H1 (cell line): ENCODE measurements around the gene CHTF8. TPM values are rescaled to one million over a fixed set of nuclear protein-coding genes. Genes with fewer than 3 reads are reported as not detected.

Experiments used
- CTCF ChIA-PET: fragments of 300-600 bp; sonication (Branson Sonifier 250); formaldehyde crosslinking; loops from one replicate; lab custom pipeline; 2021; ENCODE audit not compliant: partially characterized antibody; lab: Charles Lee
- POLR2A ChIA-PET: fragments of 300-600 bp; sonication (Branson Sonifier 250); formaldehyde crosslinking; loops from one replicate; lab custom pipeline; 2021; ENCODE audit warnings: inconsistent platforms; ENCODE audit not compliant: partially characterized antibody; lab: Charles Lee
- DNase-seq, 2 experiments: peaks; one replicate each; pipeline versions ENCODE4 v3.0.0 to v3.0.0-alpha.2; 2010 to 2022; ENCODE audit warnings: low spot score in 2 of 2, low read depth in 1 of 2, mixed read lengths in 1 of 2
- FAIRE-seq: peaks from 2 replicates; lab custom pipeline; 2011; peaks lifted over from hg19 to GRCh38; lab: Jason Lieb, UNC
- H2AFZ ChIP-seq: 2 replicates; pipeline ENCODE4 v1.8.1; 2012; ENCODE audit warnings: low read length, inconsistent platforms
- H2AK5ac ChIP-seq: 2 replicates; pipeline ENCODE4 v1.6.1; 2013; ENCODE audit warnings: low read depth, low read length
- H2BK120ac ChIP-seq: replicated peaks from 2 replicates; pipeline ENCODE3; 2013; ENCODE audit warnings: low read depth, low read length, inconsistent platforms
- H2BK12ac ChIP-seq: 2 replicates; pipeline ENCODE4 v1.6.1; 2013; ENCODE audit warnings: low read depth, low read length
- H2BK15ac ChIP-seq: 2 replicates; pipeline ENCODE4 v1.6.1; 2013; ENCODE audit warnings: low read length
- H2BK20ac ChIP-seq: 2 replicates; pipeline ENCODE4 v1.6.1; 2013; ENCODE audit warnings: low read length
- H2BK5ac ChIP-seq: 2 replicates; pipeline ENCODE4 v1.6.1; 2013; ENCODE audit warnings: low read depth, low read length
- H3K14ac ChIP-seq: 2 replicates; pipeline ENCODE4 v1.6.1; 2013; ENCODE audit warnings: inconsistent platforms; ENCODE audit not compliant: insufficient read length
- H3K18ac ChIP-seq: 2 replicates; pipeline ENCODE4 v1.6.1; 2013; ENCODE audit warnings: low read length; ENCODE audit errors: extremely low read depth
- H3K23ac ChIP-seq: 2 replicates; pipeline ENCODE4 v1.6.1; 2013; ENCODE audit warnings: inconsistent platforms; ENCODE audit not compliant: insufficient read length
- H3K23me2 ChIP-seq: 2 replicates; pipeline ENCODE4 v1.6.1; 2013; ENCODE audit warnings: low read depth, low read length
- H3K27ac ChIP-seq: 2 replicates; pipeline ENCODE4 v1.6.1; 2011; ENCODE audit warnings: low read depth, low read length, inconsistent platforms
- H3K27me3 ChIP-seq, 4 experiments: replicated peaks in 1 of 4; 1 replicate in 1 of 4; 2 replicates in 3 of 4; pipeline versions ENCODE4 v1.6.1 to v1.8.1; 2011 to 2013; ENCODE audit warnings: low read length in 3 of 4, mild to moderate bottlenecking in 3 of 4, inconsistent platforms in 2 of 4, mixed read lengths in 2 of 4, moderate library complexity in 1 of 4; ENCODE audit not compliant: control insufficient read depth in 3 of 4, insufficient read depth in 3 of 4; ENCODE audit errors: extremely low read depth in 1 of 4
- H3K36me3 ChIP-seq, 4 experiments: 2 replicates each; pipeline versions ENCODE4 v1.6.1 to v1.8.1; 2011 to 2013; ENCODE audit warnings: mild to moderate bottlenecking in 4 of 4, low read length in 3 of 4, moderate library complexity in 2 of 4, control low read depth in 1 of 4, inconsistent platforms in 1 of 4; ENCODE audit not compliant: insufficient read depth in 4 of 4, control insufficient read depth in 2 of 4
- H3K4ac ChIP-seq: replicated peaks from 2 replicates; pipeline ENCODE3; 2013; ENCODE audit warnings: low read length, low read depth, mixed read lengths, inconsistent platforms; ENCODE audit not compliant: insufficient read length
- H3K4me1 ChIP-seq, 4 experiments: replicated peaks in 1 of 4; 1 replicate in 1 of 4; 2 replicates in 3 of 4; pipeline versions ENCODE4 v1.6.1 to v1.8.1; 2011 to 2013; ENCODE audit warnings: low read length in 3 of 4, inconsistent platforms in 2 of 4, mixed read lengths in 1 of 4; ENCODE audit not compliant: insufficient read depth in 4 of 4, control insufficient read depth in 3 of 4
- H3K4me2 ChIP-seq, 2 experiments: 2 replicates each; pipeline versions ENCODE4 v1.6.1 to v1.8.1; 2011 to 2013; ENCODE audit warnings: low read depth in 2 of 2, low read length in 2 of 2, control low read depth in 1 of 2, inconsistent platforms in 1 of 2, mild to moderate bottlenecking in 1 of 2; ENCODE audit not compliant: insufficient read depth in 1 of 2
- H3K4me3 ChIP-seq, 4 experiments: fragments of 200-600, 300-600 bp in 1 of 4; sonication (generic), shearing (Covaris generic), sonication (Bioruptor Twin) in 1 of 4; 2 replicates each; pipeline versions ENCODE4 v1.5.1 to v1.8.1; 2011 to 2016; ENCODE audit warnings: low read length in 4 of 4, low read depth in 3 of 4, control low read depth in 2 of 4, inconsistent platforms in 2 of 4, mild to moderate bottlenecking in 2 of 4, mixed read lengths in 1 of 4, moderate library complexity in 1 of 4; ENCODE audit not compliant: insufficient read depth in 2 of 4; ENCODE audit errors: extremely low read depth in 1 of 4
- H3K56ac ChIP-seq: replicated peaks from 2 replicates; pipeline ENCODE3; 2013; ENCODE audit warnings: low read depth, mild to moderate bottlenecking, mixed read lengths, low read length, inconsistent platforms; ENCODE audit not compliant: insufficient read length
- H3K79me1 ChIP-seq: 2 replicates; pipeline ENCODE4 v1.6.1; 2013; ENCODE audit warnings: low read depth, low read length, control low read depth
- H3K79me2 ChIP-seq, 2 experiments: 2 replicates each; pipeline versions ENCODE4 v1.6.1 to v1.8.1; 2012 to 2013; ENCODE audit warnings: low read length in 2 of 2, mild to moderate bottlenecking in 2 of 2, inconsistent platforms in 1 of 2; ENCODE audit not compliant: insufficient read depth in 2 of 2, control insufficient read depth in 1 of 2
- H3K9ac ChIP-seq, 4 experiments: replicated peaks in 1 of 4; 1 replicate in 1 of 4; 2 replicates in 3 of 4; pipeline versions ENCODE4 v1.6.1 to v1.8.1; 2011 to 2013; ENCODE audit warnings: low read depth in 3 of 4, low read length in 3 of 4, control low read depth in 2 of 4, mild to moderate bottlenecking in 2 of 4, moderate library complexity in 2 of 4, inconsistent platforms in 1 of 4; ENCODE audit errors: extremely low read depth in 1 of 4
- H3K9me3 ChIP-seq, 2 experiments: 2 replicates each; pipeline versions ENCODE4 v1.6.1 to v1.8.1; 2012 to 2013; ENCODE audit warnings: mild to moderate bottlenecking in 2 of 2, moderate library complexity in 2 of 2, control low read depth in 1 of 2, inconsistent platforms in 1 of 2, low read depth in 1 of 2, low read length in 1 of 2, mixed read lengths in 1 of 2; ENCODE audit not compliant: insufficient read depth in 2 of 2
- H4K20me1 ChIP-seq, 2 experiments: replicated peaks in 1 of 2; 2 replicates each; pipeline versions ENCODE3 to v1.8.1; 2011 to 2013; ENCODE audit warnings: inconsistent platforms in 2 of 2, low read length in 2 of 2, mild to moderate bottlenecking in 1 of 2; ENCODE audit not compliant: insufficient read depth in 2 of 2, control insufficient read depth in 1 of 2
- H4K5ac ChIP-seq: 2 replicates; pipeline ENCODE4 v1.6.1; 2013; ENCODE audit warnings: low read length, low read depth, mixed read lengths, inconsistent platforms; ENCODE audit not compliant: insufficient read length
- H4K8ac ChIP-seq: 2 replicates; pipeline ENCODE4 v1.8.0; 2013; ENCODE audit warnings: mild to moderate bottlenecking, moderate library complexity, low read length, inconsistent platforms; ENCODE audit not compliant: insufficient read depth; ENCODE audit errors: extremely low read depth
- H4K91ac ChIP-seq: replicated peaks from 2 replicates; pipeline ENCODE3; 2013; ENCODE audit warnings: low read length, mixed read lengths, inconsistent platforms; ENCODE audit not compliant: insufficient read length
- BCL11A ChIP-seq, 2 experiments: IDR thresholded peaks; one replicate each; pipeline ENCODE4 v1.6.1; 2011; ENCODE audit warnings: low read depth in 2 of 2, low read length in 2 of 2, mild to moderate bottlenecking in 2 of 2
- GTF2F1 ChIP-seq: IDR thresholded peaks from 2 replicates; pipeline ENCODE4 v1.6.1; 2012; ENCODE audit warnings: low read depth, low read length, improper control_type of control experiment, borderline replicate concordance
- HDAC2 ChIP-seq, 2 experiments: fragments of 300-600 bp in 1 of 2; sonication (generic) in 1 of 2; IDR thresholded peaks; 2 replicates each; pipeline ENCODE4 v1.6.1; 2011 to 2012; ENCODE audit warnings: low read depth in 2 of 2, low read length in 2 of 2, mild to moderate bottlenecking in 2 of 2, moderate library complexity in 2 of 2, borderline replicate concordance in 1 of 2, inconsistent platforms in 1 of 2
- NRF1 ChIP-seq: IDR thresholded peaks from 2 replicates; pipeline ENCODE4 v1.6.1; 2011; ENCODE audit warnings: mild to moderate bottlenecking, low read depth, low read length, improper control_type of control experiment
- RAD21 ChIP-seq, 2 experiments: IDR thresholded peaks in 1 of 2; conservative IDR thresholded peaks in 1 of 2; 2 replicates each; pipeline ENCODE4 v1.6.1; 2011; ENCODE audit warnings: low read depth in 2 of 2, low read length in 2 of 2, improper control_type of control experiment in 1 of 2, inconsistent platforms in 1 of 2, mild to moderate bottlenecking in 1 of 2, moderate library complexity in 1 of 2
- RBBP5 ChIP-seq: IDR thresholded peaks from 2 replicates; pipeline ENCODE4 v1.7.1; 2012; ENCODE audit warnings: low read depth, mild to moderate bottlenecking, inconsistent platforms, low read length, moderate library complexity, borderline replicate concordance
- RXRA ChIP-seq: IDR thresholded peaks from 2 replicates; pipeline ENCODE4 v1.6.1; 2011; ENCODE audit warnings: low read depth, mild to moderate bottlenecking, low read length, moderate library complexity; ENCODE audit not compliant: insufficient read depth
- SUZ12 ChIP-seq: fragments of 200-600 bp; sonication (generic); IDR thresholded peaks from 2 replicates; pipeline ENCODE4 v1.6.1; 2012; ENCODE audit warnings: mild to moderate bottlenecking, inconsistent platforms, low read length, moderate library complexity, mixed read lengths
- TEAD4 ChIP-seq: IDR thresholded peaks from 2 replicates; pipeline ENCODE4 v1.6.1; 2012; ENCODE audit warnings: low read depth, low read length, inconsistent platforms, mixed read lengths
- WGBS, 2 experiments: shearing (Covaris generic) in 1 of 2; methylation state at CpG; one replicate each; pipeline versions ENCODE4 v1.1.6 to v1.1.7; 2013 to 2015; ENCODE audit warnings: low lambda C conversion rate in 2 of 2, mixed read lengths in 2 of 2, inconsistent platforms in 1 of 2, low coverage in 1 of 2, missing lambda C conversion rate in 1 of 2; ENCODE audit not compliant: insufficient replicate concordance in 2 of 2, insufficient coverage in 1 of 2, insufficient read length in 1 of 2; ENCODE audit errors: extremely low coverage in 1 of 2, missing lambda C conversion rate in 1 of 2; 5-methylcytosine and 5-hydroxymethylcytosine counted together
- polyA plus RNA-seq, 7 experiments: library from polyadenylated mRNA; depleted of rRNA in 3 of 7; stranded (reverse) in 5 of 7; unstranded in 2 of 7; fragments of >200 nt in 5 of 7; fragments of 200-250 nt in 2 of 7; gene quantifications; 1 replicate in 5 of 7; 2 replicates in 1 of 7; 4 replicates in 1 of 7; pipeline versions ENCODE4 v1.2.1 to v1.2.3, GENCODE V29; 2011 to 2013; ENCODE audit warnings: missing spikeins in 2 of 7, mixed read lengths in 2 of 7
- total RNA-seq: library from RNA; stranded (reverse); fragmentation: NEBNext Ultra II Directional; extraction: Animal tissue kit (Norgen Biotek cat#: 25700); gene quantifications from 2 replicates; pipeline ENCODE4 v1.2.1, GENCODE V29; 2021
- TF ChIP-seq, protein P1 (sequence below): IDR thresholded peaks from 2 replicates; pipeline ENCODE4 v1.6.1; 2011; ENCODE audit warnings: low read depth, mild to moderate bottlenecking, low read length; ENCODE audit not compliant: insufficient read depth

Gene CHTF8
- total and polyA plus RNA-seq, 2 of the 8 experiments (the other 6 are each of a cell fraction or from before 2014, with no cell fraction given) = 114 to 138 TPM

DNA sequence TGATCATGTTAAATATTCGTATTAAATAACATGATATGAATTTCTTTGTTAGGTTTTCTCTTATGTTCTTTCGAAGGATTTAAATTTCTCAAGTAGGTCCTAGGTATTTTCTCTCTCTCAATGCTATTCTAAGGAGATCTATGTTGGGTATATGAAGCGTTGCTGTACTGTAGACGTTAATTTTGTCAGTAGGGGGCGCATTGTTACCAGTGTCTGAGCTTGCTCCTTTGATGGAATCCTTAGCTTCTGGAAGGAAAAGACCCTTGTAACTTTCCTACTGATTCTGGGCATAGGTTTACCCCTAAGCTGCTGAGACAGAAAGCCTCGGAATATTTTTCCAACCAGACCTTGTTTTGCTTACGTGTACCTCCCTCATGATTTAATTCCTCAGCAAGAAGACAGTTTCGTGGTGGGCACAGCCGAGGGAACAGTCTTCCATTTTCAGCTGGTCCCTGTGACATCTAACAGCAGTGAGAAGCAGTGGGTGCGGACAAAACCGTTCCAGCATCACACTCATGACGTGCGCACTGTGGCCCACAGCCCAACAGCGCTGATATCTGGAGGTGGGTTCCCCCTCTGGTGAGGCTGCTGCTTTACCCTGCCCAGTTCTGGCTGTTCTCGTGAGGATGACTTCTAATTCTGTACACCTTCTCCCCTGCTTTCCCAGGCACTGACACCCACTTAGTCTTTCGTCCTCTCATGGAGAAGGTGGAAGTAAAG, 17.9 kb upstream of the CHTF8 start:
- no peaks in the 10 kb centered on the region for H3K79me1 ChIP-seq
- no peaks in the 10 kb centered on the region for H3K9me3 ChIP-seq
- 78% methylated on average over 16 of the region's 16 CpGs; no CpG with 5 or more reads in 1 of the 2 experiments for WGBS, 2 experiments
- H3K14ac ChIP-seq = no peak overlapping the region
- H2BK12ac ChIP-seq = no peak overlapping the region
- FAIRE-seq (peak; percentile 79), DNase-seq (peak in 1 of 2 experiments; percentile 57)
- H4K8ac ChIP-seq = no peak overlapping the region
- H2AK5ac ChIP-seq = no peak overlapping the region
- H3K27me3 ChIP-seq = no peaks in the 10 kb centered on the region
- no peak overlapping the region for H2BK5ac ChIP-seq
- H3K4me3 ChIP-seq = no peak overlapping the region
- H3K9ac ChIP-seq = no peak overlapping the region
- H4K20me1 ChIP-seq = peaks cover 0 to 3% of the 10 kb centered on the region in 2 experiments
- H3K4ac ChIP-seq = no peak overlapping the region
- H2AFZ ChIP-seq = no peak overlapping the region
- ChIA-PET POLR2A (interaction anchor here (0.8 to 1.3 kb wide), 2 partner anchors 16 to 176 kb away, joined by 3 read pairs; no protein-coding TSS in a partner anchor), CTCF (interaction anchor here (0.6 to 5.4 kb wide), 37 partner anchors 8 to 786 kb away, joined by 3 to 65 read pairs (median 4); partner anchors contain the start of gene PDF)
- peak overlapping the region; percentile 38; the same call in 1 of the 2 replicates for H3K27ac ChIP-seq
- H3K56ac ChIP-seq = no peak overlapping the region
- no peaks in the 10 kb centered on the region for H3K4me1 ChIP-seq
- peaks cover 0 to 4% of the 10 kb centered on the region in 2 experiments; a peak in 1 of 4 replicates for H3K79me2 ChIP-seq
- no peak overlapping the region for H2BK20ac ChIP-seq
- H4K91ac ChIP-seq = no peak overlapping the region
- no peak overlapping the region for H3K18ac ChIP-seq
- no peaks in the 10 kb centered on the region for H3K23me2 ChIP-seq
- H4K5ac ChIP-seq = no peak overlapping the region
- peaks cover 28 to 59% (median 46%) of the 10 kb centered on the region in 4 experiments for H3K36me3 ChIP-seq
- no peak overlapping the region for H3K4me2 ChIP-seq
- no peak overlapping the region for H2BK15ac ChIP-seq
- H3K23ac ChIP-seq = no peak overlapping the region
- no peak overlapping the region for H2BK120ac ChIP-seq
- TF ChIP-seq, protein P1, sequence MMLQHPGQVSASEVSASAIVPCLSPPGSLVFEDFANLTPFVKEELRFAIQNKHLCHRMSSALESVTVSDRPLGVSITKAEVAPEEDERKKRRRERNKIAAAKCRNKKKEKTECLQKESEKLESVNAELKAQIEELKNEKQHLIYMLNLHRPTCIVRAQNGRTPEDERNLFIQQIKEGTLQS = no peak
- TF ChIP-seq RXRA (no peak), HDAC2 (IDR thresholded peaks at IDR 0.05; ENCODE audit: borderline replicate concordance in 1 of 2, low read depth in 2 of 2, low read length in 2 of 2) (no peak), GTF2F1 (no peak), RBBP5 (no peak), NRF1 (no peak), RAD21 (IDR thresholded peaks at IDR 0.05 in 1 of 2, conservative IDR thresholded peaks at IDR 0.05 in 1 of 2; ENCODE audit: low read depth in 2 of 2, low read length in 2 of 2) (peak; percentile 75 to 81), BCL11A (IDR thresholded peaks at IDR 0.05; ENCODE audit: low read depth in 2 of 2, low read length in 2 of 2) (no peak), TEAD4 (no peak), SUZ12 (no peak)
